GM19468 (cell line): ENCODE measurements around the gene AVPI1.

Experiments used
- ATAC-seq: cut with Tn5 transposase; IDR thresholded peaks from one replicate; pipeline ENCODE4 v1.9.1; 2021; ENCODE audit warnings: mild to moderate bottlenecking, moderate library complexity, moderate number of reproducible peaks; ENCODE audit not compliant: unreplicated experiment; ENCODE audit errors: extremely low read depth

The AVPI1 gene, protein sequence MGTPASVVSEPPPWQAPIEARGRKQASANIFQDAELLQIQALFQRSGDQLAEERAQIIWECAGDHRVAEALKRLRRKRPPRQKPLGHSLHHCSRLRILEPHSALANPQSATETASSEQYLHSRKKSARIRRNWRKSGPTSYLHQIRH

DNA sequence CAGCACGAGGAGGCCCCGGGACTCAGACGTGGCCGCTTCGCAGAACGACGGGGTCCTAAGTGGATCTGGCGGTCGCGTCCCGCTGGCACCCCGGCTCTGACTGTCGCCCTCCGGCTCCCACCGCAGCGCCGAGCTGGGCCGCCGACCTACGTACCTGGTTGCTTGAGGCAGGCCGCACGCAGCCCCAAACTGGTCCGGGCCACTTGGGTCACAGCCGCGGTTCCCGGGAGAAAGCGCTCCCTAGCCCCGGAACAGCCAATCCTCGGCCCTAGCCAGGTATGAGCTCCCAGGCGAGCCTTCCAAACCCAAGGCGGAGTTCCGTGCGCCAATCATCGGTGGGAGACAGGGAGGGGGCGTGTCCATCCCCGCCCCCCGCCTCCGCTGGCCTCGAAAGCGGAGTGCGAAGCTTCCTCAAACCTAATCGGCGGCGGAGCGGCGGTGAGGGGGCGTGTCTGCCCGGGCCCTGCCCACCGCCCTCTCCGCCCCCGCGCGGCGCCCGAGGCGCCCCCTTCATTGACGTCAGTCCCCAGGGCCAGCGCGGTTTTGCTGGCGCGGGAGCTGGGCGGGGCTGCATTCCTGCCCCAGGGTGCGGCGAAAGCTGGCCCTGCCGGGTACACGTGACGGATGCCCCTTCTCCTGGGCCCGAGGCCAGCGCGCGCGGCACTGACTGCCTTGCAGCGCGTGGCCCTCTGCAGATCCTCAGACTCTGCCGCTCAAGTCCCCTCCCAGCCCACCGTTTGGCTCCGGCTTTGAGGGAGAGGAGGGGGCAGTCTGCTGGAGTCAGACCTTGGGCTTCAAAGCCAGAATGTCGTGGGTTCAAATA, at the start of gene AVPI1:
AVPI1 (minus strand) TSS at position 280 of the 823 bp plus-strand sequence. CDS start 7,336 bp downstream, outside the sequence.
- peak; percentile 93 for ATAC-seq

DNA sequence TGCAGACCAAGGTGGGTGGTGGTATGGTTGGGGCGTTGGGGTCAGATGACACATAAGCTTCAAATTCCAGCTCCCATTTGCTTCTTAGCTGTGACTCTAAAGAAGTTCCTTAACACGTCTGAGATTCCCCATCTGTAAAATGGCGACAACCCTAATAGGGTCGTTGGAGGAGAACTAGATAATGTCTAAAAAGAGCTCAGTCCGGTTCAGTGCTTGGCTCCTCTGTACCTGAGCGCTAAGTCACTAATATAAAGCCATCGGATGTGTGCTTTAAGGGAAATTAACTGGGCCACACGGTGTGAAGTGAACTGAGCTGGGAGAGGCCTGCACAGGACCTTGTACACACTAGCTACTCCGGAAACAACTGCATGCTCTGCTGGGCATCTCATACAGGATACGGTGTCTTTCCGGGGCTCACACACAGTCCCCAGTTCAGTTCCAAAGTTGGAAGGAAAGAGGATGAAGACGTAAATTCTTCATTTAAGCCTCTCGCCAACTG, 49.4 kb upstream of the AVPI1 start:
- ATAC-seq = no peak

DNA sequence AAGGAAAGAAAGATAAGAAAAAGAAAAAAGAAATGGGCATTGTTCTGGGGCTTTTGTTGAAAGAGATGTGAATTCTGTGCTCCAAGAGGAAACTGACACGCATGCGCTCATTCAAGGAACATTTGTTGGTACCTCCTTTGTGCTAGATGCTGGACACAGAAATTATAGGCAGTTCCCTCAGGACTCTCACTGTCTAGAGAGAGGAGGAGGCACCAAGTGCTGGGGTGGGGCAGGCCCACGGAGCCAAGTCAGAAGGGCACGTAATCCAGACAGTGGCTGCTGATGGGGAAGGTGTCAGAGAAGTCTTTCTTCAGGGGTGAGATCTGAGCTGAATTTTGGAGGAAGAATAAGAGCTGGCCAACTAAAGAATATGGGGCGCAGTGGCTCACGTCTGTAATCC, 47.0 kb upstream of the AVPI1 start:
- ATAC-seq = no peak

DNA sequence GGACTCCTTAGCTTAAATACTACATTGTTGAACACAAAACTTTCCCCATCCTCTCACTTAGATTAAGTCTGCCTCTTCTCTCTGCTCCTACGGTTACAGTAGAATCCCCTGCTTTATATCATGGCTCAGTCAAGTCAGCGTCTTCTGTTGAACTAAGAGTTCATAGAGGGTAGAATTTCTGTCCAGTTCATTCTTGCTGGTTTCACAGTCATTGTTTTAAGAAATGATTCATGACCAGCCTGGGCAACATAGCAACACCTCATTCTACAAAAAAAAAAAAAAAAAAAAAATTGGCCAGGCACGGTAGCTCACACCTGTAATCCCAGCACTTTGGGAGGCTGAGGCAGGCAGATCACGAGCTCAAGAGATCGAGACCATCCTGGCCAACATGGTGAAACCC, 46.2 kb upstream of the AVPI1 start:
- no peak for ATAC-seq

DNA sequence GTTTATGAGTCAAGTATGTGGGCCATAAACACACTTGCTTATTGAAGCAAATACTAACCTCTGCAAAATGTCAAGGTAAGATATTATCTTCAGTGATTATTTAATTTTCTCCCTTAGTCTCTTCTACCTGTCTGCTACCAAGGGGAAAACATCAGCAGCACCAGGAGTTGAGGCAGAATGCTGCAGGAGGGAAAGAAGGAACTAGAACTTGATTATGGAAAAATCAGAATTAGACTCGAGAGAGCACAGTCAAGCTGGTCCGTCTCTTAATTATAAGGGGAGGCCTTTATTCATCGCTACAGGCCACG, 45.0 kb upstream of the AVPI1 start:
- no peak for ATAC-seq

DNA sequence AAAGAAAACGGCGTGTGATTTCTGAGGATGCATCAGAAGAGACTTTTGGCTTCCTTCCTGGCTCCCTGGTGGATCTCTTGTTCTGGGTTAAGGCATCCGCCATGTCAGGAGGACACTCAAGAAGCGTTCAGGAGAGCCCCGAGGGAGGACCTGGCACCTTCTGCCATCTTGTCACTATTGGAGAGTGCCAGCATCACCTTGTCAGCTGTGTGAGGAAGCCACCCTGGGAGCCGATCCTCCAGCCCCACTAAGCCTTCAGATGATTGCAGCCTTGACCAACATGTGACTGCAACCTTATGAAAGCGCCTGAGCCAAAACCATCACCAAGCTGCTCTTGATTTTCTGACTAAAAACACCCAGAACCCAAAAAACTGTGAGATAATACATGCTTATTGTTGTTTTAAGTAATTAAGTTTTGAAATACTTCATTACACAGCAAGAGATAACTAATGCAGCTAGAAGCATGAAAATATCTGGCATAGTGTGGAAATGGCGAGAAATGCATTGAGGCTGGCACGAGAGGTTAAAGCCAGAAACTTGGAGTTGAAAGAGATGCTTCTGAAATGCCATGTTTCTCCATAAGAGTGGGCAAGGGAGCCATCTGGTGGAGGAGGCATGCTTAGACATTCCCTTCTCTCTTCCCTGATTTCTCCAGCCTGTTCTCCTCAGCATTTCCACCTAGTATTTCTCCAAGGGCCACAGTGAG, 44.5 kb upstream of the AVPI1 start:
- ATAC-seq = no peak

DNA sequence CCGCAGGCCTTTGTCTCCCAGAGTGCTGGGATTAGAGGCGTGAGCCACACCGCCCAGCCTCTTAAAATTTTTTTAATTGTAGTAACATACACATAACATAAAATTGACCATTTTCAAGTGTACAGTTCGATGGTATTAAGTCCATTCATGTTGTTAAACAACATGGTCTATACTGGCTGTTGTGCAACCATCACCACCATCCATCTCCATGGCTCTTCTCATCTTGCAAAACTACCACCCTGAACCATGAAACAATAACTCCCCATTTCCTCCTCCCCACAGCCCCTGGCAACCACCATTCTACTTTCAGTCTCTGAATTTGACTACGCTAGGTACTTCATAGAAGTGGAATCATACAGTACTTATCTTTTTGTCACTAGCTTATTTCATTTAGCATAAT, 42.0 kb upstream of the AVPI1 start:
- no peak for ATAC-seq

DNA sequence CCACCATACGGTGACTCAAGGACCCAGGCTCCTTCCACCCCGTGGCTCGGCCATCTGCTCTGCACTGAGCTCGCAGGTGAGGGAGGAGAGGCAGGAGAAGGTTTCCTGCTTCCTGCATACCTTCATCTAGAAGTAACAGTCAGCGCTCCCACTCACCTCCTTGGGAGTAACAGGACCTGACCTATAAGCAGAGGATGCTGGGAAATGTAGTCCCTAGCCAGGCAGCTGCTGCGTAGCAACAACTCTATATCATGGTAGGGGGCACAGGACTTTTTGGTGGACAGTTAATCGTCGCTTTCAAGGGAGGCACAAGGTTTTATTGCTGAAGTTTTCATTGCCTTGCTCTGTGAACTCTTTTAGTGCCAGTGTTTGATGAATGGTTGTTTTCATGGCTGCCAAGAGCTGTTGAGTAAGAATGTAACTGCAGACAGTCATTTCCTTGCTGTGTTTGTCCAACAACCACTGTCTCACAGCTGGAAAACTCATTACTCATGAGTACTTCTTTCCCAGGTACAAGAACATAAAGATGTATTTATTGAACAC, 39.7 kb upstream of the AVPI1 start:
- no peak for ATAC-seq

DNA sequence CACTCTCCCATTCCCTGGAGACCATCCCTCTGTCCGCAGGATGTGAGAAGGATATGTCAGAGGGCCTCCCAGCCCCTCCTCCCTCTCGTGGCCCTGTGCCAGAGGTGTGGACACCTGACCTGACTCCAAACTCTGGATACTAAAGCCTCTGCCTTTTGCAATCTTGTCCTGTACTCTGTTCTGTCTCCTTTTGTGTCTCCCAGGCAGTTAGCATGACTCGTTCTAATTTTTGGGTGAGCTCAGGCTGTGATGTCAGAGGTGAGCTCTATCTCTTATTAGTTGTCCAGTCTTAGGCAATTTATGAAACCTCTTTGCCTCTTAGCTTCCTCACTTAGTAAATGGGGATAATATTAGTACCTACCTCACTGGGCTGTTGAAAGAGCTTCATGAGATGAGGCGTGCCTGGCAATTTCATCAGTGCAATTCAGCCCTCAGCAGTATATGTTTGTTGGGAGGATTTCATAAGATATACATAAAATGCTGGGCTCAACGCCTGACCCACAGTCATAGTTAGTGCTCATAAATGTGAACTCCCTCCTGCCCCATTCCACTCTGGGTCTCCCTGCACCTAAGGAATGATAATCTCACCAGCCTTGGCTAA, 37.4 kb upstream of the AVPI1 start:
- ATAC-seq = no peak

DNA sequence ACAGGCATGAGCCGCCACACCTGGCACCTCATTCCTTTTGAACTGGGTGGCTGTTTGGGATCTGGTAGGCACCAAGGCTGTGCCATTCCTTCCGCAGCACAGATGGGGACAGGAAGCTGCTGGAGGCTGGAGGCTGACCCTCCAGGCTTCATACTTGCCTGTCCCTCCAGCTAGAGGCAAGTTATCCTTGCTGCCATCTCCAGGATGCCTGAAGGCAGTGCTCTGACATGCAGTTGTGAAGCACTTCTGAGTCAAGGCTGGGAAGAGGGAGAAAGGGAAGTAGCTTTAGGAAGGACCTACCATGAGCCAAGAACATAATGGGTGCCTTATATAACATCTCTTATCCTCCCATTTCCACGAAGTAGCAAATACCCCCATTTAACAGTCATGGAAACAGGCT, 36.0 kb upstream of the AVPI1 start:
- no peak for ATAC-seq

DNA sequence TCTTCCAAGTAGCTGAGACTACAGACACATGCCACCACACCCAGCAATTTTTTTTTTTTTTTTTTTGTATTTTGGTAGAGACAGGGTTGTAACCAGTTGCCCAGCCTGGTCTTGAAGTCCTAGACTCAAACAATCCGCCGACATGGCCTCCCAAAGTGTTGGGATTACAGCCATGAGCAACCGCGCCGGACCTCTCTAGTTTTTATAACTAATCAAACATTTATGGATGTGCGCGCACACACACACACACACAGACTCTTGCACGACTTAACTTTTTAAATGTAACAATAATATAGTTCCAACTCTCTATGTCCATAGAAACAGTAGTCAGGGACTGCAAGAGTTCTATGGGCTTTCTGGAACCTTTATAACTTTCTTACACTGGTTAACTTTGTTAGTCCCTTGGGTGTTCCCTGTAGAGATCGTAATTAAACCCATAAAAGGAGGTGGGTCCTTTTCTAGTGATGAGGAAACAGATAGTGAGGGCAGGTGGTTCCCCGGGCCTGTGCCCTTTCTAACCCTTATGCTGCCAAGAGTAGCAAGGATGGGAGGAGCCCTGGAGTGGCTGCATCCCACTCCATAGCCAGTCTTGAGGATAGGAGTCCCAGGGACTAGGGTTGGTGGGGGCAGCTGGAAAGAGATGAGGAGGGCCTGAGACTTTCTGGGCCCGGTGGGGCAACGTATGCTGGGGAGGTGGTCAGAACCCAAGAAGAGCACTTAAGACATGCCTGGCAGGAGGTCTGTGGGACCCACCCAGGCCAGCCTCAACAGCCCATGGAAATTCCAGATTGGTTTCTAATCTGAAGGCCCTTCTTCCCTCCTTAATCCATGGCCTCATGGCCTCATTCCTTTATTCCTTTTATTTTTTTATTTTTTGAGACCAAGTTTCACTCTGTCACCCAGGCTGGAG, 35.1 kb upstream of the AVPI1 start:
- ATAC-seq = no peak

DNA sequence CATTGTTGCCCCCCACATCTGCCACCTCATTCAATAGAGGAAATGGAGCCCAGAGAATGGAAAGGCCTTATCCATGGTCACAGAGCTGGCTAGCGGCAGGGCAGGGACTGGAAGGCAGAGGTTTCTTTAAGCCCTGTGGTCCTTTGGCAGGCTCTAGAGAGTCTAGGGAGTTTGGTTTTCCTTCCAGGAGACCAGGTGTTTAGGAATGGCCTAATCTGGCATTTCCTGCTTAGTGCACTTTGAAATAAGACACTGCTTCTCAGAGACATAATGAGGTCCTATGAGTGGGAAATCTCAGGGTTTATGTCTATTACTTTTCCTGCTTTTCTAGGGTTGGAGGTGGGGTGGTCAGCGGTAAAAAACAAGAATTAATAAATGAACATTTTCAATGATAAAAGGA, 32.6 kb upstream of the AVPI1 start:
- no peak for ATAC-seq

DNA sequence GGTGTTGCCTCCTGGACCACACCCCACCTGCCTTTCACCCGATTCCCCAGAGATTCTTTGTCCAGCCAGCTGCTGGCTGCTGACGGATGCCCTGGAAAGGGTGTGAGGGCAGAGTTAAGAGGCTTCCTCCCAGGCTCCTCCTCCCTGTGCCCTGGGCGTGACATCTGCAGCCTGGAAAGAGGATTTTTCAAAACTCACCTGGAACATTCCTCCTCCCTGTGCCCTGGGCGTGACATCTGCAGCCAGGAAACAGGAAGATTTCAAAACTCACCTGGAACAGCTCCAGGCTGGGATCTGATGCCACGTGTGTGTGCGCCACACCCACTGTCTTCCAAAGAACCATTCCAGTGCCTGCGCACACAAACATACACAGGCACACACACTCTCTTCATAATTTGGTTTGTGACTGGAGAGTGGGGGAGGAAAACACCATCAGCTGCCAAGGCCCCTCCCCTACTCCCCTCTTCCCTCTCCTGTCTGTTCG, 31.7 kb upstream of the AVPI1 start:
- ATAC-seq = no peak

DNA sequence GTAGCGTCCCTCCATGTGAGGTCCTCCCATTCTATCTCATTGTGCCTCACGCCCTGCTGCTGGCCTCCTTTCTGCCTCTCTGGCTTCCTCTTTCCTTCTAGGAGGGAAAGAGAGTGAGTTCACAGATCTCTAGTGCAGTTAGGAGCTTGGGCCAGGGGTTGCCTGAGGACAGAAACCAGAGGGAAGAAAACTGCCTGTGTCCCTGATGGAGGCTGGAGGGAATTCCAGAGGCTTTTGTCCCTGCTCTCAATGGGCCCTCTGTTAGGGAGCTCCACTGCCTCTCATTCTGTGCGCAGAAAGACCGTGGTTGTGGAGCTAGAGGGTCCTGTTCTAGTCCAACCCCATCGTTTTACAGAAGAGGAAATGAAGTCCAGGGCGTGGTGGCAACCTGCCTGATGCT, 31.1 kb upstream of the AVPI1 start:
- ATAC-seq = no peak

DNA sequence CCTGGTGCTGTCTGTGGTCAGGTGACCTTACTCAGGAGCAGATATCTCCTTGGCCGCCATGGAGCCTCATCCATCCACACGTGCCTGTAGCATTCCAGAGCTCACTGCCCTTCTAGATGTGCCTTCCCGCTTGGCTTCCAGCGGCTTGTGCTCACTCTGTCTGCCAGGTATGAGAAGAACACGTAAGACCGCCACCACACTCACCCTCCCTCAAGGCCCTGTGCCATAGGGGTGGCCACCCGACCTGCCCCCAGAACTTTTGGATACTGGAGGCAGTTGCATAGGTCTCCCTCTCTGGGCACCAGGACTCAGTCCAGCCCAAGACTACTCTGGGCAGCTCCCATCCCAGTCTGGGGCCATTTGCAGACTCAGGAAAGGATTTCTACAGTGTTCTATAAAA, 30.6 kb upstream of the AVPI1 start:
- no peak for ATAC-seq

DNA sequence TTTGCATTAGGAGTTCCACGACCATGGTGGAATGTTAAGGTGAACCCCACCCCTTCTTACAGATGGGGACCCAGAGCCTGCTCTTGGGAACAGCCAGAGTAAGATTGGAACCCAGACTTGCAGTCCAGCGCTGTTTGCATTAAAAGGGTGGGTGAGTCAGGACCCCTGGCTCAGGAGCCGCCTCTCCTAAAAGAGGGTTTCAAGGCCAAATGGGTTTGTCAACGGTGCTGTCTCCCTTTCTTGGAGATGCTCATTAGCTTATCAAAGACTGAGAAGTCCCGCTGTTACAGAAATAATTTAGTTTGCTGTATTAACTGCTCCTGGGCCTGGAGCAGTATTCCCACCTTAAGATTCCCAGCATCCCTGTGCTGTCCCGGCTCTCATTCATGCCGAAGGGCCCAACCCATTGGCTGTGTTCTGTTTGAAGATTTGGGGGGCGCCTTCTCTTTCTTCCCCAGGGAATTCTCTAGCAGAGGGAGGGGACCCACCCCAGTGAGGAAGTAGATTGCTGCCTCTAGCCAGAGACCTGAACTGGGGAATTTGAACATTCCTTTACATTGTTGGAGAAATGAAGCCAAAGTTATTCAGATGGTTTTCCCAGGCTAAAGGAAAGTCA, 28.3 kb upstream of the AVPI1 start:
- ATAC-seq = no peak

DNA sequence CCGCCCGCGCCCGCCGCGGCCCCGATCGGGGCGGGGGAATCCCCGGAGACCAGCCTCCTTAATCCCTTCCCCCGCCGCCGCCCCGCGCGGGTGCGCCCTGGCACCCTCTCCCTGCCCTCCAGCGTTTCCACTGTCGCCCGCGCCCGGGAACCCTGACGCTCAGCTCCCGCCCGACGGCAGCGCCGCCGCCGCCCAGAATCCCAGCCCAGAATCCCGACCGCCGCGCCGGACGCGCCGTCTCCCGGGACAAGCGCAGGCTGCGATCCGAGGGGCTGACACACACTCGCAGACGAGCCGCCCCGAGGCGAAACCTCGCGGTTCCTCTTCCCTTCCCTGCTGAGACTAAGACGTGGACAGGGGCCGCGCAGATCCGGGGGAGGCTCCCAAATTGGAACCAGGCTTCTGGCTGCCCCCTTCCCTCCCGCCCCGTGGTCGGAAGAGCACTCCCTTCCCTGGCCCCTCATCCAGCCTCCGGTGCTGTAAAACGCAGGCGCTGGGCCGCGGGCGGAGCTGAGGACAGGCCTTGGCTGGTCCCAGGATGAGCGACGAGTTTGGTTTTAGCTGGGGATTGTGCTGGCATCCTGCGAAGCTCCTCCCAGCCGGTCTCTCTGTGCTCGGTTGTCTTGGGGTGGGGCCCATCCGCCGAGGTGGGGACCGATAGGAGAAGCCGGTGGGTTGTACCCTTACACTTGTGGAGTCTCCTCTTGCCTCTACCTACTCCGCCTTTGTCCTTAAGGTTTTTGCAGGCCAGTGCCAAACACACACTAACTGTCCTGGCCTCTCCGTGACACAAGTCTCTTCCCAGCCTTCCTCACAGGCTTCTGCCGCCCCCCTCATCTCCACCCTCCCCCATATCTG, 27.6 kb upstream of the AVPI1 start:
- no peak for ATAC-seq

DNA sequence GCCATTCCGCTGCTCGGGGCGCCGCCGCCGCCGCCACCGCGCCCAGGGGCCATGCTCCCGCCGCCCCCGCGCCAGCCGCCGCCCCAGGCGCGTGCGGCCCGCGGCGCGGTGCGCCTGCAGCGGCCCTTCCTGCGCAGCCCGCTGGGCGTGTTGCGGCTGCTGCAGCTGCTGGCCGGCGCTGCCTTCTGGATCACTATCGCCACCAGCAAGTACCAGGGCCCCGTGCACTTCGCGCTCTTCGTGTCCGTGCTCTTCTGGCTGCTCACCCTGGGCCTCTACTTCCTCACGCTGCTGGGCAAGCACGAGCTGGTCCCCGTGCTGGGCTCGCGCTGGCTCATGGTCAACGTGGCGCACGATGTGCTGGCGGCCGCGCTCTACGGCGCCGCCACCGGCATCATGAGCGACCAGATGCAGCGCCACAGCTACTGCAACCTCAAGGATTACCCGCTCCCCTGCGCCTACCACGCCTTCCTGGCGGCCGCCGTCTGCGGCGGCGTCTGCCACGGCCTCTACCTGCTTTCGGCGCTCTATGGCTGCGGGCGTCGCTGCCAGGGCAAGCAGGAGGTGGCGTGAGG, 26.9 kb upstream of the AVPI1 start:
- ATAC-seq = no peak
